ENCODE measurements around the gene EPB41L3.
A peak's percentile ranks its signal among the peaks of the same experiment; 100 is the strongest.

The EPB41L3 gene

DNA sequence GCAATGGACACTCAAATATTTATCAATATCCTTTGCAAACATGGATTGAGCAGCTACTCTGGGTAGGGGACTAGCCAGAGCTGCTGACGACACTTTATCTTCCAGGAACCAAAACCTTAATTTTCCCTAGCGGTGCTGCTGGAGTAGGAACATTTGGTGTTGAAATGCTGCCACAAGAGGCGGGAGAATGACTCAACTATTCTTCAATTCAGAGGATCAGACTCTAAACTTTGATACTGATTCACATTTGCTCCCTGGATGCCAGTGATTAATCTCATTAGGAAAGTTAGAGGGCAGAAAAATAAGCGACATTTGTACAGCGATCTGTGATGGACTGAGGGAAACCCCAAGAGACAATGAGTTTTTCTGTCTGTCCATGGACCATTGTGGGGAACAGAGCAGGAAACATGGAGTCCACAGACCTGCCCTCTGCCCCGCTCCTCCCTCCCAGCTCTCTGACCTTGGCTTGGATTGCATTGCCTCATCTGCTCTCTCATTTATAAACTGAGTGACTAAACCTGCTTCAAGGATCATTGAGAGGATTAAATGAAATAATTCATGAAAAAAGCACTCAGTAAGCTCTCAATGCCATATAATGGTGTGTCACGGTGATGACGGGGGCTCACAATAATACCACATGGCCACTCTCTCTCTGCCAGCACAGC lies 12.6 kb upstream of the EPB41L3 start:
- Histone ChIP-seq H3K27me3 (ENCODE audit: insufficient read depth, low read depth, severe bottlenecking) (no peaks in the 10 kb centered on the region), H3K9me3 (ENCODE audit: severe bottlenecking) (no peaks in the 10 kb centered on the region), H3K4me3 (ENCODE audit: low read depth, low read length) (no peak overlapping the region), H3K27ac (no peak overlapping the region), H3K36me3 (no peaks in the 10 kb centered on the region)
- DNase-seq, result peak; percentile 55
- no peak for TF ChIP-seq CTCF (IDR thresholded peaks at IDR 0.05; ENCODE audit: low read depth, low read length)

DNA sequence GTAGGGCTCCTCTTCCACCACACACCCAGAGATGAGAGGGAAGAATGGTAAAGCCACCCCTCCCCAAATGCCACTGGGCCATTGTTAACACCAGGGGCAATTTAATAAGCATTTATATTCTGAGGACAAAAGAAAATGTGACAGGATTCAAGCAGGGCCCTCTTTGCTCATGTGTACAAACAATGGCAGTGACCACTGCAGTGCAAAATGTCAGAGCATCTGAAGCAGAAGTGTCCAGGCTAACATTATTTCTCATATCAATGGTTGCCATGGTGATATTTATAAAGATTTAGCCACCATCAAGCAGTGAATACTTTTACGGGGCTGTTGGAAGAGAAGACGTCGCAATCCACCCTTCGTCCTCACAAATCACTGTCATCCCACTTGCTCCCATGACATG lies 10.8 kb upstream of the EPB41L3 start:
- DNase-seq, result no peak
- Histone ChIP-seq H3K27ac (no peak overlapping the region), H3K4me3 (ENCODE audit: low read depth, low read length) (no peak overlapping the region), H3K9me3 (ENCODE audit: severe bottlenecking) (no peaks in the 10 kb centered on the region), H3K27me3 (ENCODE audit: insufficient read depth, low read depth, severe bottlenecking) (no peaks in the 10 kb centered on the region), H3K36me3 (no peaks in the 10 kb centered on the region)
- no peak for TF ChIP-seq CTCF (IDR thresholded peaks at IDR 0.05; ENCODE audit: low read depth, low read length)

GRCh38 chr18:5546660-5547059 lies 2.9 kb upstream of the EPB41L3 start:
- H3K27me3 ChIP-seq (ENCODE audit: insufficient read depth, low read depth, severe bottlenecking), result no peaks in the 10 kb centered on the region
- TF ChIP-seq CTCF (IDR thresholded peaks at IDR 0.05; ENCODE audit: low read depth, low read length), result peak; percentile 71
- peak; percentile 42 for DNase-seq
- H3K4me3 ChIP-seq (ENCODE audit: low read depth, low read length), result no peak overlapping the region
- no peak overlapping the region for H3K27ac ChIP-seq
- no peaks in the 10 kb centered on the region for H3K36me3 ChIP-seq
- no peaks in the 10 kb centered on the region for H3K9me3 ChIP-seq (ENCODE audit: severe bottlenecking)

GRCh38 chr18:5543036-5543680 lies 639 bp downstream of the EPB41L3 start:
- Histone ChIP-seq H3K27ac (peak overlapping the region; percentile 94), H3K9me3 (ENCODE audit: severe bottlenecking) (no peaks in the 10 kb centered on the region), H3K36me3 (no peaks in the 10 kb centered on the region), H3K27me3 (ENCODE audit: insufficient read depth, low read depth, severe bottlenecking) (no peaks in the 10 kb centered on the region), H3K4me3 (ENCODE audit: low read depth, low read length) (peak overlapping the region; percentile 71)
- peak; percentile 53 for DNase-seq
- TF ChIP-seq CTCF (IDR thresholded peaks at IDR 0.05; ENCODE audit: low read depth, low read length), result no peak

- Histone ChIP-seq H3K27me3 (ENCODE audit: insufficient read depth, low read depth, severe bottlenecking) (no peaks in the 10 kb centered on the region), H3K27ac (peak overlapping the region; percentile 94), H3K9me3 (ENCODE audit: severe bottlenecking) (no peaks in the 10 kb centered on the region), H3K4me3 (ENCODE audit: low read depth, low read length) (peak overlapping the region; percentile 71), H3K36me3 (no peaks in the 10 kb centered on the region)
- peak; percentile 49 for DNase-seq
- no peak for TF ChIP-seq CTCF (IDR thresholded peaks at IDR 0.05; ENCODE audit: low read depth, low read length)
Measured at GRCh38 chr18:5542515-5543035, 1.2 kb downstream of the EPB41L3 start.
